Mesenchymal stem cell (in vitro differentiated cells and primary cell): ENCODE measurements around the gene CNGB1.
"Not testable (repeated sequence)": the region's sequence is repeated elsewhere in the genome, so short reads cannot be mapped to it uniquely, and the experiment has no call there.

ENCODE experiments used
- DNase-seq: peaks from one replicate; pipeline ENCODE4 v3.0.0-alpha.2; 2013
- H2AFZ ChIP-seq: one replicate; pipeline ENCODE4 v1.6.1; 2013; ENCODE audit warnings: low read depth, mild to moderate bottlenecking, control low read depth, inconsistent platforms, low read length, moderate library complexity
- H2AK5ac ChIP-seq: 2 replicates; pipeline ENCODE4 v1.6.1; 2013; ENCODE audit warnings: low read length, moderate library complexity, mild to moderate bottlenecking, inconsistent platforms; ENCODE audit not compliant: severe bottlenecking
- H2BK120ac ChIP-seq: one replicate; pipeline ENCODE4 v1.6.1; 2013; ENCODE audit warnings: low read depth, mild to moderate bottlenecking, inconsistent platforms, low read length, moderate library complexity
- H2BK12ac ChIP-seq, 2 experiments: one replicate each; pipeline ENCODE4 v1.6.1; 2013; ENCODE audit warnings: inconsistent platforms in 2 of 2, low read length in 2 of 2, mild to moderate bottlenecking in 2 of 2, moderate library complexity in 2 of 2, control low read depth in 1 of 2
- H2BK15ac ChIP-seq: one replicate; pipeline ENCODE4 v1.6.1; 2013; ENCODE audit warnings: mild to moderate bottlenecking, low read depth, inconsistent platforms; ENCODE audit not compliant: poor library complexity, severe bottlenecking
- H2BK5ac ChIP-seq: 2 replicates; pipeline ENCODE4 v1.6.1; 2013; ENCODE audit warnings: low read depth, mild to moderate bottlenecking, low read length, control low read depth, inconsistent platforms; ENCODE audit not compliant: poor library complexity, severe bottlenecking
- H3K14ac ChIP-seq, 2 experiments: one replicate each; pipeline ENCODE4 v1.6.1; 2013; ENCODE audit warnings: inconsistent platforms in 2 of 2, low read length in 2 of 2, control low read depth in 1 of 2, mild to moderate bottlenecking in 1 of 2, moderate library complexity in 1 of 2
- H3K18ac ChIP-seq, 2 experiments: one replicate each; pipeline ENCODE4 v1.6.1; 2013; ENCODE audit warnings: inconsistent platforms in 2 of 2, low read length in 2 of 2, control low read depth in 1 of 2, low read depth in 1 of 2, mild to moderate bottlenecking in 1 of 2
- H3K23ac ChIP-seq, 2 experiments: one replicate each; pipeline ENCODE4 v1.6.1; 2013; ENCODE audit warnings: inconsistent platforms in 2 of 2, low read length in 2 of 2, mild to moderate bottlenecking in 2 of 2, moderate library complexity in 2 of 2, control low read depth in 1 of 2
- H3K27ac ChIP-seq: 2 replicates; pipeline ENCODE4 v1.5.1; 2013; ENCODE audit warnings: mild to moderate bottlenecking, moderate library complexity, low read length, control low read depth, inconsistent platforms; ENCODE audit not compliant: poor library complexity, severe bottlenecking
- H3K27me3 ChIP-seq, 2 experiments: 2 replicates each; pipeline versions ENCODE4 v1.6.1 to v1.7.0; 2013; ENCODE audit warnings: low read length in 2 of 2, mild to moderate bottlenecking in 2 of 2, moderate library complexity in 2 of 2, control low read depth in 1 of 2, inconsistent platforms in 1 of 2; ENCODE audit not compliant: control insufficient read depth in 1 of 2, insufficient read depth in 1 of 2
- H3K36me3 ChIP-seq, 2 experiments: 2 replicates each; pipeline versions ENCODE4 v1.6.1 to v1.7.0; 2013; ENCODE audit warnings: low read length in 2 of 2, control low read depth in 1 of 2, inconsistent platforms in 1 of 2, low read depth in 1 of 2, mild to moderate bottlenecking in 1 of 2; ENCODE audit not compliant: insufficient read depth in 2 of 2, control insufficient read depth in 1 of 2
- H3K4ac ChIP-seq, 2 experiments: one replicate each; pipeline ENCODE4 v1.6.1; 2013; ENCODE audit warnings: inconsistent platforms in 2 of 2, low read length in 2 of 2, mild to moderate bottlenecking in 2 of 2, moderate library complexity in 2 of 2, control low read depth in 1 of 2, low read depth in 1 of 2
- H3K4me1 ChIP-seq: 2 replicates; pipeline ENCODE4 v1.6.1; 2013; ENCODE audit warnings: low read depth, low read length, control low read depth; ENCODE audit not compliant: control insufficient read depth, insufficient read depth
- H3K4me2 ChIP-seq: 2 replicates; pipeline ENCODE4 v1.6.1; 2013; ENCODE audit warnings: low read length, mild to moderate bottlenecking, inconsistent platforms; ENCODE audit not compliant: poor library complexity, severe bottlenecking
- H3K4me3 ChIP-seq, 2 experiments: 2 replicates each; pipeline versions ENCODE4 v1.5.1 to v1.7.0; 2013; ENCODE audit warnings: low read length in 2 of 2, mild to moderate bottlenecking in 2 of 2, control low read depth in 1 of 2, low read depth in 1 of 2; ENCODE audit not compliant: insufficient read depth in 1 of 2
- H3K79me1 ChIP-seq: replicated peaks from 2 replicates; pipeline ENCODE4 v1.6.1; 2013; ENCODE audit warnings: mild to moderate bottlenecking, control low read depth, low read length, inconsistent platforms; ENCODE audit not compliant: poor library complexity, severe bottlenecking
- H3K9ac ChIP-seq: 2 replicates; pipeline ENCODE4 v1.7.0; 2013; ENCODE audit warnings: mild to moderate bottlenecking, low read length, moderate library complexity
- H3K9me3 ChIP-seq: 2 replicates; pipeline ENCODE4 v1.7.0; 2013; ENCODE audit warnings: mild to moderate bottlenecking, low read length; ENCODE audit not compliant: control insufficient read depth
- H4K8ac ChIP-seq: one replicate; pipeline ENCODE4 v1.6.1; 2013; ENCODE audit warnings: inconsistent platforms, mild to moderate bottlenecking, low read length, moderate library complexity
- H4K91ac ChIP-seq: one replicate; pipeline ENCODE4 v1.6.1; 2013; ENCODE audit warnings: mild to moderate bottlenecking, low read length, inconsistent platforms
- WGBS: methylation state at CpG from one replicate; pipeline ENCODE4 v1.1.7; 2013; ENCODE audit warnings: mixed read lengths; 5-methylcytosine and 5-hydroxymethylcytosine counted together

Gene CNGB1

DNA sequence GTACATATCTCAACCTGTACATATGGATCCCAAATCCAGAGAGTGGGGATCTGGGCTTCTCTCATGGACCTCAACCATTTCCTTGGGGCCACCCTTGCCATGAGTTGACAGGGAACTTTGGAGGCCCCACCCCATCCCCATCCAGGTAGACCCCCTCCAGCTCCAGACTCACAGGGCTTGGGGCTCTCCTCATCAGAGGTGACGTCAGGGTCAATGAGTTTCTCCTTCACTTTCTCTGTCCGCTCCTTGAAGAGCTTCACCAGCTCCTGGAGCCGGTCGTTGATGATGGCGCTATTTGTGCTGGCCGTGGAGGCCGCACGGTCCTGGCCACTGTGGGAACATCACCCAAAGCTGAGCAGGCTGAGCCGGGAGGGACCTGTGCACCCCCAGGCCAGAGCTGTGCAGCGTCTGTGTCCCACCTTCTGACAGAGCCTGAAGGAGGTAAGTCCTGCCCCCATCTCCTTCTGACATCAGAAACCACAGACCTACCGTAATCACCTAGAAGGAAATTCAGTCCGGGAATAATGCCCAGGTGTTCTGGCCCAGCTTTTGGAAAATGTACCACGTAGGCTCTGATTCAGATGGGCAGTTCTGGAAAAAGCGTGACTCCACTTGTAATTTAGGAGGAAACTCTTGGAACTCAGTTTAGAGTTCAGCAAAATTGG is 50.6 kb downstream of the CNGB1 start:
- Histone ChIP-seq H3K4ac (no peak overlapping the region), H3K36me3 (no peaks in the 10 kb centered on the region), H3K4me2 (no peak overlapping the region), H3K27ac (no peak overlapping the region), H2BK5ac (no peak overlapping the region), H3K27me3 (peaks cover 23 to 88% of the 10 kb centered on the region in 2 experiments), H2AFZ (no peak overlapping the region), H3K4me3 (no peak overlapping the region), H3K14ac (no peak overlapping the region), H3K9ac (no peak overlapping the region), H2BK12ac (no peak overlapping the region), H3K4me1 (peaks cover 5% of the 10 kb centered on the region), H2AK5ac (no peak overlapping the region), H3K9me3 (no peaks in the 10 kb centered on the region), H2BK15ac (no peak overlapping the region), H4K8ac (no peak overlapping the region), H4K91ac (no peak overlapping the region), H3K79me1 (no peaks in the 10 kb centered on the region), H3K18ac (no peak overlapping the region), H3K23ac (no peak overlapping the region), H2BK120ac (no peak overlapping the region)
- 88% methylated on average over 14 of the region's 14 CpGs for WGBS
- DNase-seq, result no peak

DNA sequence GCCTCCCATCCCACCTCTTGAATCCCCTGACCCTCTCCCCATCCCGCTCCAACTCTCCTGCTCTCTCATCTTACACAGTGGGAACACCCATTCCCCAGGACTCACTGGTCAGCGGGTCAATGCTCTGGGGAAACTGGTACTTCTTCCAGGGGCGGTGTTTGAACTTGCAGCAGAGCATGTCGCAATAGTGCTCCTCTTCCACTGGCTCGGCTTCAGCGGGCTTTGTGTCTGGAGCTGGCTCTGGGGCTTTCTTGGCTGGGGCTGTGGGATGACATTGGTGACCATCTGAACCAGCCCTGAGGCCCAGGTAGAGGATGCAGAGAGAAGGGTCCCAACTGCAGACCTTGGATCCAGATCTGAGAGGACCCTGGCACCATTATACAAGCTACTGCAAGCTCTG is 51.9 kb downstream of the CNGB1 start:
- H4K8ac ChIP-seq, result no peak overlapping the region
- no peak overlapping the region for H4K91ac ChIP-seq
- H3K27ac ChIP-seq, result no peak overlapping the region
- H3K79me1 ChIP-seq, result no peaks in the 10 kb centered on the region
- H3K9ac ChIP-seq, result no peak overlapping the region
- no peak overlapping the region for H3K18ac ChIP-seq
- H3K4ac ChIP-seq, result no peak overlapping the region
- H2BK15ac ChIP-seq, result no peak overlapping the region
- no peak overlapping the region for H3K4me2 ChIP-seq
- H2BK120ac ChIP-seq, result no peak overlapping the region
- H2BK12ac ChIP-seq, result no peak overlapping the region
- no peaks in the 10 kb centered on the region for H3K36me3 ChIP-seq
- H3K27me3 ChIP-seq, result peaks cover 23 to 88% of the 10 kb centered on the region in 2 experiments
- no peak overlapping the region for H2AFZ ChIP-seq
- H2BK5ac ChIP-seq, result no peak overlapping the region
- H3K14ac ChIP-seq, result no peak overlapping the region
- DNase-seq, result no peak
- H3K23ac ChIP-seq, result no peak overlapping the region
- no peak overlapping the region for H2AK5ac ChIP-seq
- peaks cover 4% of the 10 kb centered on the region for H3K4me1 ChIP-seq
- H3K4me3 ChIP-seq, result no peak overlapping the region
- H3K9me3 ChIP-seq, result no peaks in the 10 kb centered on the region
- WGBS, result 91% methylated on average over 6 of the region's 6 CpGs

DNA sequence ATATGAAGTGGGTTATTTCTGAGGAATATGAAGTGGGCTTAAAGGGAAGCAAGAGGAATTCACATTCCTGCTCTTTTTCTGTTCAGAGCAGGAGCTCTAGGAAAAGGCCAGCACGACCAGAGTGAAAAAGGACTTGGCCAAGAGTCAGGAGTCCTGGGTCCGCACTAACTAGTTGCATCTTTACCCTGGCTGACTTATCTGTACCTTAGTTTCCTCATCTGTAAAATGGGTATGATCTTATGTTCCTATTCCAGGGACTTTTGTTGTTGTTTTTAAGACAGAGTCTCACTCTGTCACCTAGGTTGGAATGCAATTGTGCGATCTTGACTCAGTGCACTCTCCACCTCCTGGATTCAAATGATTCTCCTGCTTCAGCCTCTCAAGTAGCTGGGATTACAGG is 52.5 kb downstream of the CNGB1 start:
- 94% methylated on average over 2 of the region's 3 CpGs for WGBS
- Histone ChIP-seq H3K36me3 (no peaks in the 10 kb centered on the region), H2BK12ac (no peak overlapping the region), H2BK15ac (no peak overlapping the region), H2BK120ac (no peak overlapping the region), H3K4me1 (peaks cover 4% of the 10 kb centered on the region), H3K27me3 (peaks cover 23 to 88% of the 10 kb centered on the region in 2 experiments), H3K23ac (no peak overlapping the region), H3K4ac (no peak overlapping the region), H3K9ac (no peak overlapping the region), H3K27ac (no peak overlapping the region), H3K4me2 (no peak overlapping the region), H3K14ac (no peak overlapping the region), H3K4me3 (no peak overlapping the region), H2BK5ac (no peak overlapping the region), H2AFZ (no peak overlapping the region), H3K9me3 (no peaks in the 10 kb centered on the region), H2AK5ac (no peak overlapping the region), H3K18ac (no peak overlapping the region), H4K91ac (no peak overlapping the region), H3K79me1 (no peaks in the 10 kb centered on the region), H4K8ac (no peak overlapping the region)
- DNase-seq, result no peak

DNA sequence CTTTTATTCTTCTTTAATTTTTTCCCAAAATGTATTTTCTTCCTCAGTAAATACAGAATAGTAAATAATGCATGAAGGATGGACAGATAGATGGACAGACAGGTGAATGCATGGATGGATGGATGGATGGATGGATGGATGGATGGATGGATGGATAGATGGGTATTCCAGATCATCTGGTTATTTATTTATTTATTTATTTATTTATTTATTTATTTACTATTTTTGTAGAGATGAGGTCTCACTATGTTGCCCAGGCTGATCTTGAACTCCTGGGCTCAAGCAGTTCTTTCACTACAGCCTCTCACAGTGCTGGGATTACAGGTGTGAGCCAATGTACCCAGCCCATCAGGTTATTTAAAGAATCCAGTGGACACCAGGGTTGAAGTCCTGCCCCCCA is 53.0 kb downstream of the CNGB1 start:
- H3K9me3 ChIP-seq, H3K23ac ChIP-seq, H2AK5ac ChIP-seq, H3K4ac ChIP-seq, H3K4me2 ChIP-seq, H3K27ac ChIP-seq, H2BK12ac ChIP-seq, H3K18ac ChIP-seq, H2BK15ac ChIP-seq, DNase-seq, H2AFZ ChIP-seq, H3K4me1 ChIP-seq, H4K91ac ChIP-seq, H2BK5ac ChIP-seq, H4K8ac ChIP-seq, H3K79me1 ChIP-seq, H3K14ac ChIP-seq, H3K36me3 ChIP-seq, H3K9ac ChIP-seq, H3K4me3 ChIP-seq, H2BK120ac ChIP-seq: not testable (repeated sequence)
- H3K27me3 ChIP-seq, result peaks cover 23 to 89% of the 10 kb centered on the region in 2 experiments
